Kidney (tissue), 14 donors: Measurements from ENCODE around the gene GRIN2A. TPM values are rescaled to one million over a fixed set of nuclear protein-coding genes. Genes with fewer than 3 reads are reported as not detected.

Experiments used
- DNase-seq, 5 donors: peaks; one replicate each; pipeline ENCODE4 v3.0.0-alpha.2; 2013 to 2020
- FAIRE-seq: peaks from 2 replicates; lab custom pipeline; 2012; peaks lifted over from hg19 to GRCh38; lab: Jason Lieb, UNC
- H3K27ac ChIP-seq, 2 donors: one replicate each; pipeline ENCODE4 v1.7.0; 2013; ENCODE audit warnings: low read depth in 2 of 2, low read length in 2 of 2, inconsistent platforms in 1 of 2
- H3K27me3 ChIP-seq: one replicate; pipeline ENCODE4 v1.7.1; 2013; ENCODE audit warnings: low read length, inconsistent platforms; ENCODE audit not compliant: control insufficient read depth, insufficient read depth
- H3K36me3 ChIP-seq, 3 donors: one replicate each; pipeline versions ENCODE4 v1.7.0 to v1.7.1; 2013; ENCODE audit warnings: low read length in 3 of 3, control low read depth in 1 of 3, inconsistent platforms in 1 of 3; ENCODE audit not compliant: insufficient read depth in 3 of 3, control insufficient read depth in 2 of 3
- H3K4me1 ChIP-seq, 3 donors: one replicate each; pipeline versions ENCODE4 v1.7.0 to v1.7.1; 2013; ENCODE audit warnings: low read length in 3 of 3, inconsistent platforms in 1 of 3, low read depth in 1 of 3; ENCODE audit not compliant: control insufficient read depth in 2 of 3, insufficient read depth in 2 of 3
- H3K4me3 ChIP-seq, 3 donors: one replicate each; pipeline versions ENCODE4 v1.7.0 to v1.8.1; 2013; ENCODE audit warnings: low read length in 3 of 3, control low read depth in 1 of 3, inconsistent platforms in 1 of 3
- H3K9ac ChIP-seq, 3 donors: one replicate each; pipeline versions ENCODE4 v1.7.0 to v1.7.1; 2013; ENCODE audit warnings: low read length in 3 of 3, control low read depth in 1 of 3, inconsistent platforms in 1 of 3
- H3K9me3 ChIP-seq, 3 donors: one replicate each; pipeline versions ENCODE4 v1.7.0 to v1.7.1; 2013; ENCODE audit warnings: low read length in 3 of 3, control low read depth in 1 of 3, inconsistent platforms in 1 of 3; ENCODE audit not compliant: control insufficient read depth in 2 of 3, insufficient read depth in 1 of 3
- CTCF ChIP-seq: IDR thresholded peaks from 3 replicates; pipeline ENCODE4 v1.5.1; 2012; ENCODE audit warnings: mild to moderate bottlenecking, moderate library complexity, borderline replicate concordance; ENCODE audit not compliant: insufficient read depth; ENCODE audit errors: extremely low read depth
- intact Hi-C: fragments of 100-400 bp; cut with DNase I; formaldehyde crosslinking; loops from one replicate; pipeline ENCODE4 v1.11.1; 2022
- polyA plus RNA-seq: library from polyadenylated mRNA; stranded (reverse); fragments of 350-450 nt; fragmentation: Illumina TruSeq; extraction: RNeasy Lipid Tissue Mini Kit (QIAGEN cat#74804); gene quantifications from one replicate; pipeline ENCODE4 v1.2.3, GENCODE V29; 2014; ENCODE audit warnings: low read depth, low replicate concordance; ENCODE audit not compliant: insufficient read depth
- total RNA-seq: library from RNA; stranded (reverse); fragmentation: NEBNext Ultra II Directional; extraction: Animal tissue kit (Norgen Biotek cat#: 25700); gene quantifications from one replicate; pipeline ENCODE4 v1.2.1, GENCODE V29; 2021
- donor health status: control.
- donor health status: control.
- donor health status: control.
- donor health status: control.
- donor health status: control.
- donor health status: DM: yes; HTN: yes; CAD: no.
- donor health status: Normal renal cell carcinoma (clear cell type).

GRIN2A gene
- total and polyA plus RNA-seq, 2 donors from 2014 or later = 0.28 to 6.5 TPM

GRCh38 chr16:10110552-10110951, 71.7 kb downstream of the GRIN2A start:
- Histone ChIP-seq H3K27ac (no peak overlapping the region), H3K9ac (no peak overlapping the region), H3K4me1 (no peaks in the 10 kb centered on the region), H3K36me3 (no peaks in the 10 kb centered on the region), H3K27me3 (no peaks in the 10 kb centered on the region), H3K4me3 (no peak overlapping the region), H3K9me3 (no peaks in the 10 kb centered on the region)
- no peak for FAIRE-seq
- intact Hi-C loops = no loop called here
- TF ChIP-seq CTCF = no peak
- no peak for DNase-seq

GRCh38 chr16:10107081-10107480, 75.1 kb downstream of the GRIN2A start:
- Histone ChIP-seq H3K4me3 (no peak overlapping the region), H3K36me3 (no peaks in the 10 kb centered on the region), H3K27ac (no peak overlapping the region), H3K9ac (no peak overlapping the region), H3K27me3 (no peaks in the 10 kb centered on the region), H3K4me1 (no peaks in the 10 kb centered on the region), H3K9me3 (no peaks in the 10 kb centered on the region)
- FAIRE-seq (no peak), DNase-seq (no peak)
- TF ChIP-seq CTCF = no peak
- intact Hi-C loops = no loop called here

GRCh38 chr16:10103700-10104099, 78.5 kb downstream of the GRIN2A start:
- no peak overlapping the region for H3K4me3 ChIP-seq
- H3K27ac ChIP-seq = no peak overlapping the region
- intact Hi-C loops = no loop called here
- FAIRE-seq (no peak), DNase-seq (no peak)
- H3K27me3 ChIP-seq = no peaks in the 10 kb centered on the region
- no peak overlapping the region for H3K9ac ChIP-seq
- H3K4me1 ChIP-seq = no peaks in the 10 kb centered on the region
- no peaks in the 10 kb centered on the region for H3K36me3 ChIP-seq
- H3K9me3 ChIP-seq = no peaks in the 10 kb centered on the region
- no peak for TF ChIP-seq CTCF

DNA sequence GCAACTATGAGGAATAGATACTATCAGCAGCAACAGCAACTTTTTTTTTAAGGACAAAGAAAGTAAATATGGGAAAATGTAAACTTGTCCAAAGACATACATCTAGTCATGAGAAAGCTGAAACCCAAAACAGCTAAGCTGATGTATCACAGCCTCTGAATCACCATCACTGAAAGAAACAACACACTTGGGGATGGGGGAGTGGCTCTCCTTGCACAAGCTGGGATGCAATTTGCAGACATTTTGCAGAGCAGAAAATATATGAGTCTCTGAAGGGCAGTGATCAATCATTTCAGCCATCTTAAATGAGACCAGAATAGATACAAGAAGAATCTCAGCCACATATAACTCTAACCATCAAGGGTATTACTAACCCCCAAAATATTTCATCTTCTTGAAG, 79.1 kb downstream of the GRIN2A start:
- FAIRE-seq = no peak

More for the DNA sequence above, 79.1 kb downstream of the GRIN2A start:
- H3K27ac ChIP-seq = no peak overlapping the region
- no peaks in the 10 kb centered on the region for H3K9me3 ChIP-seq
- no peak overlapping the region for H3K4me3 ChIP-seq
- no peak for TF ChIP-seq CTCF
- H3K36me3 ChIP-seq = no peaks in the 10 kb centered on the region
- no peaks in the 10 kb centered on the region for H3K4me1 ChIP-seq
- H3K9ac ChIP-seq = no peak overlapping the region
- no peak for DNase-seq
- H3K27me3 ChIP-seq = no peaks in the 10 kb centered on the region
- intact Hi-C loops = no loop called here
